ENCODE results near the gene ODF2.
"Not testable (repeated sequence)": the region's sequence is repeated elsewhere in the genome, so short reads cannot be mapped to it uniquely, and the experiment has no call there.

Gene ODF2

DNA sequence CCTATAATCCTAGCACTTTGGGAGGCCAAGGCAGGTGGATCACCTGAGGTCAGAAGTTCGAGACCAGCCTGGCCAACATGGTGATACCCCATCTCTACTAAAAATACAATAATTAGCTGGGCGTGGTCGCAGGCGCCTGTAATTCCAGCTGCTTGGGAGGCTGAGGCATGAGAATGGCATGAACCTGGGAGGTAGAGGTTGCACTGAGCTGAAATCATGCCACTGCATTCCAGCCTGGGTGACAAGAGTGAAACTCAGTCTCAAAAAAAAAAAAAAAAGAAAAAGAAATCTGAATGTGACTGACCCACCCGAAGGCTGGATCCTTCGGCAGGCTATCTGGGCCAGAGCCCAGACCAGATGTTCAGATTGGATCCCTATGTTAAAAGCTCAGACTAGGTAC lies 32.5 kb upstream of the ODF2 start:
- not testable (repeated sequence) for DNase-seq (ENCODE audit: low read depth in 3 of 3)

DNA sequence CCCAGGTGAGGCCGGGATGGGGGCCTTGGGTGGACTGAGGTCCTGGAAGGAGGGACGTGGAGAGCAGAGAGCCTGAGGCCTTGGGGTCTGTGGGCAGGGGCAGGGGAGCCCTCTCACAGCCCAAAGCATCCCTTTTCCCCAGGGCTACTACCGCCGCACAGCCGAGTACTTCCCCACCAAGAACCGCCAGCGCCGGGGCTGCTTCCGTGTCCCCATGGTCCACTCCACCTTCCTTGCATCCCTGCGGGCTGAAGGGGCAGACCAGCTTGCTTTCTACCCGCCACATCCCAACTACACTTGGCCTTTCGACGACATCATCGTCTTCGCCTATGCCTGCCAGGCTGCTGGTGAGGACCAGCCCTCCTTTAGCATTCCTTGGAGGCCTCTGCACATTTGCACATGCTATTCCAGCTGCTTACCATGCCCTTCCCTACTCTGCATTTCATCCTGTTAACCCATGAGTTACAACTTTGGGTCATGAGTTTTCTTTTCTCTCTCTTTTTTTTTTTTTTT lies 31.5 kb upstream of the ODF2 start:
- no peak for DNase-seq (ENCODE audit: low read depth in 3 of 3)

DNA sequence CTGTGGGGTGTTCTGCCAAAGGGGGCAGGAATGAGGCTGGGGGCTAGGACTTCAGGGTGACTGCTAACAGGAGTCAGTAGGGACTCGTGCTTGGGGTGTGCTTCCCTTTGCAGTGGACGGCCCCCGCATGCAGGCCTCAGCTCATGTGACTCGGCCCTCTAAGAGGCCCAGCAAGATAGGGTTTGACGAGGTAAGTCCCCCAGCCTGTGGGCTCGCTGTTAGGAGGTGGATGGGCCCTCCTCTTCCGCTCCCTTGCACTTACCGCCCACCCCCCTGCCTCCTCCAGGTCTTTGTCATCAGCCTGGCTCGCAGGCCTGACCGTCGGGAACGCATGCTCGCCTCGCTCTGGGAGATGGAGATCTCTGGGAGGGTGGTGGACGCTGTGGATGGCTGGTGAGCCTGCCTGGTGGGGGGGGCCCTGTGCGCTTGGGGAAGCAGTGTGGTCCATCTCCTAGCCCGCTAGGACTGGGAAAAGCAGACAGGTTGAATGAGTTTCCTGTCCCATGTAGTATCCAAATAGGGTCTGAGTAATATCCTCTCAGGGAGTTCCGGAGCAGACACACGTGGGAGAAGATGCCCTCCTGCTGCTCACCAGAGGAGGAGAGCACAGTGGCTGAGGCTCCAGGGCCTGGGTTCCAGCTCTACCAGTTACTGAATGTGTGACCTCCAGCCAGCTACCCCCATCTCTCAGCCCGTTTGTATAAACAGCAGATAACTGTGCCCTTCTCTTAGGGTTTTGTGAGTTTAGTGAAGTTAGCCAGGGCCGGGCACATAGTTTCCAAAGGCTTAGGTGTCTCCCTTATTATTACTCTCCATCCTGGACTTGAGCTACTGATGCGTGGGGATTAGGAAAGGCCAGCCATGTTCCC lies 26.9 kb upstream of the ODF2 start:
- DNase-seq (ENCODE audit: low read depth in 3 of 3): no peak

DNA sequence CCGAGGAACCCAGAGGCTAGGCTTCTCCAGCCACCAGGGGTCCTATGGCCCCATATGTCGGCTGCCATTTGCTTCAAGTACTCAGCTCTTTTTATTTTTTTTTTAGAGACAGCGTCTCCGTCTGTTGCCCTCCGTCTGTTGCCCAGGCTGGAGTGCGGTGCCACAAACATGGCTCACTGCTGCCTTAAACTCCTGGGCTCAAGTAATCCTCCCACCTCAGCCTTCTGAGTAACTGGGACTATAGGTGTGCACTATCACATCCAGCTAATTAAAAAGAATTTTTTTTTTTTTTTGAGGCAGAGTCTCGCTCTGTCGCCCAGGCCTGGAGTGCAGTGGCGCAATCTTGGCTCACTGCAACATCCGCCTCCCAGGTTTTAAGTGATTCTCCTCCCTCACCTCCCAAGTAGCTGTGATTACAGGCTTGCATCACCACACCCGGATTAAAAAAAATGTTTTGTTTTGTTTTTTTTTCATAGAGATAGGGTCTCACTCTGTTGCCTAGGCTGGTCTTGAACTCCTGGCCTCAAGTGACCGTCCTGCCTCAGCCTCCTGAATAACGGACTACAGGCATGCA lies 26.2 kb upstream of the ODF2 start:
- no peak for DNase-seq (ENCODE audit: low read depth in 3 of 3)

DNA sequence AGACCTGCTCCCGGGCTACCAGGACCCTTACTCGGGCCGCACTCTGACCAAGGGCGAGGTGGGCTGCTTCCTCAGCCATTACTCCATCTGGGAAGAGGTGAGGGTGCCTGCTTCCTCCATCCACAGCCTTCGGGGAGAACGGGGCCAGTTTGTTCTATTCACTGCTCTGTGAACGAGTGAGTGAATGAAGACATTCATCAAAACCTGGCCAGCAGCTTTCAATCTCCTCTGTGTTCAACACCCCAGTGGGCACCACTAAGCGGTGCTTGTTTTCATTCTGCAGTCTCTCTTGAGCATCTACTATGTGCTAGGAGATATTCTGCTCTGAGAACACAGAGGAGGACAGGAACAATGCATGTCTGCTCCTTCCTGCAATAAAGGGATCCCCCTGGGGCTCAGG lies 24.6 kb upstream of the ODF2 start:
- DNase-seq (ENCODE audit: low read depth in 3 of 3): no peak

DNA sequence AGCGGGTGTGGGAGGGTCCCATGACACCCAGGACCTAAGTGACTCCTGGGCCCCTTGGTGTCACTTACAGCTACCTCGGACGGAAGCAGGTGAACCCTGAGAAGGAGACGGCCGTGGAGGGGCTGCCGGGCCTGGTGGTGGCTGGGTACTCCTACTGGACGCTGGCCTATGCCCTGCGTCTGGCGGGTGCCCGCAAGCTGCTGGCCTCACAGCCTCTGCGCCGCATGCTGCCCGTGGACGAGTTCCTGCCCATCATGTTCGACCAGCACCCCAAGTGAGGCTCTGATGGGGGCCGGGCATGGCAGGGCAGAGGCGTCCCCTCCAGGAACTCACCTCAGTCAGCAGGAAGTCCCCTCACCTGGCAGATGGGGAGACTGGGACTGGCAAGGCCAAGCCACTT lies 21.5 kb upstream of the ODF2 start:
- no peak for DNase-seq (ENCODE audit: low read depth in 3 of 3)

DNA sequence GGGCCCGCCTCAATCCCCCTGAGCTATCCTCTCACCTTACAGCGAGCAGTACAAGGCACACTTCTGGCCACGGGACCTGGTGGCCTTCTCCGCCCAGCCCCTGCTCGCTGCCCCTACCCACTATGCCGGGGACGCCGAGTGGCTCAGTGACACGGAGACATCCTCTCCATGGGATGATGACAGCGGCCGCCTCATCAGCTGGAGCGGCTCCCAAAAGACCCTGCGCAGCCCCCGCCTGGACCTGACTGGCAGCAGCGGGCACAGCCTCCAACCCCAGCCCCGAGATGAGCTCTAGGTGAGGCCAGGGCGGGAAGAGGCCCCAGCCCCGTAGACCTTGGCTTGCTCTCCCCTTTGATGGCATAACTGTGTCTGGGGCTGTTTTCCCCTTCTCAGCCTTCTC lies 20.2 kb upstream of the ODF2 start:
- DNase-seq (ENCODE audit: low read depth in 3 of 3): no peak

GRCh38 chr9:128438343-128439109 lies 17.3 kb upstream of the ODF2 start:
- DNase-seq (ENCODE audit: low read depth in 3 of 3): peak; percentile 61 to 74 (median 70)

GRCh38 chr9:128439273-128439672 lies 16.5 kb upstream of the ODF2 start:
- DNase-seq (ENCODE audit: low read depth in 3 of 3): no peak

GRCh38 chr9:128442150-128442549 lies 13.7 kb upstream of the ODF2 start:
- DNase-seq (ENCODE audit: low read depth in 3 of 3): no peak

- not testable (repeated sequence) for DNase-seq (ENCODE audit: low read depth in 3 of 3)
These were observed 9.3 kb upstream of the ODF2 start for GRCh38 chr9:128446505-128446904.

GRCh38 chr9:128448746-128449145 lies 7.1 kb upstream of the ODF2 start:
- DNase-seq (ENCODE audit: low read depth in 3 of 3): no peak

GRCh38 chr9:128454991-128455390 lies 815 bp upstream of the ODF2 start:
- DNase-seq (ENCODE audit: low read depth in 3 of 3): no peak

GRCh38 chr9:128456613-128457061 lies 831 bp downstream of the ODF2 start:
- DNase-seq (ENCODE audit: low read depth in 3 of 3): peak; percentile 47 to 54 (median 48)

GRCh38 chr9:128457207-128457606 lies 1.4 kb downstream of the ODF2 start:
- DNase-seq (ENCODE audit: low read depth in 3 of 3): no peak

- no peak for DNase-seq (ENCODE audit: low read depth in 3 of 3)
These were observed 3.2 kb downstream of the ODF2 start for GRCh38 chr9:128459011-128459410.

DNA sequence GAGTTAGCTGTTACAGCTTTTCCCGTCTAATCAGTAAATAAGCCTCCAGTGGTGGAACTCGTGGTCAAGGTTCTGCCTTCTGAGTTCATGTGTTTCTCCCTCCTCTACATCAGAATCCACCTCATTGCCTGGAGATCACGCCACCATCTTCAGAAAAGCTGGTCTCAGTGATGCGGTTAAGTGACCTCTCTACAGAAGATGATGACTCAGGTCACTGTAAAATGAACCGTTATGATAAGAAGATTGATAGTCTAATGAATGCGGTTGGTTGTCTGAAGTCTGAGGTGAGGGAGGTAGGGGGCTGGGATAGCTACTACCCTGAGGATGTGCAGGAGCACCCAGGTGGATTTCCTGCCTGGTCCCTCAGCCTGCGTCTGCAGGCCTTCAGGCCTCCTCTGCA lies 13.3 kb downstream of the ODF2 start:
- DNase-seq (ENCODE audit: low read depth in 3 of 3): no peak

- no peak for DNase-seq (ENCODE audit: low read depth in 3 of 3)
These were observed 14.8 kb downstream of the ODF2 start for GRCh38 chr9:128470560-128470959.

DNA sequence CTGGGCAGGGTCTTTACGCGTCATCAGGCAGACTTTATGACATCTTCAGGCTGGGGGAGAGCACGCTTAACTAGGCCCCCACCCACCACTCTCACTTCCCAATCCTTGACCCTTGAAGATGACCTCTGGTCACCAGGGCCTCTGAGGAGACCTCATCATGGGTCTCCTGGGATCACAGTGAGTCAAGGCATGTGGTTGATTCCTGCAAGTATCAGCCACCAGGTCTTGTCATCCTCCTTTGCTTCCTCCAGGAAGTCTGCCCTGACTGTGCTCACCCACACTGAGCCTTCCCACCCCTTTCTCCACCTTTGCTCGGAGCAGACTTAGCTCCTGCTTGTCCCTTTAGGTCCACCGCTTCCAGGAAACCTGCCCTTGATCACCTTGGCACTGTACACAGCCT lies 17.3 kb downstream of the ODF2 start:
- no peak for DNase-seq (ENCODE audit: low read depth in 3 of 3)

- DNase-seq (ENCODE audit: low read depth in 3 of 3): no peak
These were observed 20.1 kb downstream of the ODF2 start for GRCh38 chr9:128475867-128476266.

DNA sequence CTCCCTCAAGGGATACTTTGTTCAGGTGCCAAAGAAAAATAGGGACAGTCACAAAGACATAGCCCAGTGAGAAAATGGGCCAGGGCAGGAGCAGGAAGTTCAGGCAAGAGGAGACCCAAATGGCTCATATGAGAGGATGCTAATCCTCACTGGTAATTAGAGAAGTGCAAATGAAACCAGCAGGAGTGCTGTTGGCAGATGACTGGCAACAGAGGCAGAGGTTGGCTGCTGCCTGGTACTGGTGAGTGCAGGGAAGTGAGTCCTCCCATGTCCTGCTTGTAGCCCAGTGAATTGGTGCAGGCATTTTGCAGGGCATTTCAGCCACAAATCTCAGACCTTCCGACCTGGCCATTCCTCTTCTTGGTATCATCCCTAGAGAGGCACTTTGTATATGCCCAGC lies 23.5 kb downstream of the ODF2 start:
- DNase-seq (ENCODE audit: low read depth in 3 of 3): no peak

- no peak for DNase-seq (ENCODE audit: low read depth in 3 of 3)
These were observed 25.8 kb downstream of the ODF2 start for GRCh38 chr9:128481561-128481960.
